ENCODE results near the gene TMEM120B. TPM values are rescaled to one million over a fixed set of nuclear protein-coding genes. Genes with fewer than 3 reads are reported as not detected.

Gene TMEM120B
- polyA plus RNA-seq, 1 donor: 19.5 TPM

DNA sequence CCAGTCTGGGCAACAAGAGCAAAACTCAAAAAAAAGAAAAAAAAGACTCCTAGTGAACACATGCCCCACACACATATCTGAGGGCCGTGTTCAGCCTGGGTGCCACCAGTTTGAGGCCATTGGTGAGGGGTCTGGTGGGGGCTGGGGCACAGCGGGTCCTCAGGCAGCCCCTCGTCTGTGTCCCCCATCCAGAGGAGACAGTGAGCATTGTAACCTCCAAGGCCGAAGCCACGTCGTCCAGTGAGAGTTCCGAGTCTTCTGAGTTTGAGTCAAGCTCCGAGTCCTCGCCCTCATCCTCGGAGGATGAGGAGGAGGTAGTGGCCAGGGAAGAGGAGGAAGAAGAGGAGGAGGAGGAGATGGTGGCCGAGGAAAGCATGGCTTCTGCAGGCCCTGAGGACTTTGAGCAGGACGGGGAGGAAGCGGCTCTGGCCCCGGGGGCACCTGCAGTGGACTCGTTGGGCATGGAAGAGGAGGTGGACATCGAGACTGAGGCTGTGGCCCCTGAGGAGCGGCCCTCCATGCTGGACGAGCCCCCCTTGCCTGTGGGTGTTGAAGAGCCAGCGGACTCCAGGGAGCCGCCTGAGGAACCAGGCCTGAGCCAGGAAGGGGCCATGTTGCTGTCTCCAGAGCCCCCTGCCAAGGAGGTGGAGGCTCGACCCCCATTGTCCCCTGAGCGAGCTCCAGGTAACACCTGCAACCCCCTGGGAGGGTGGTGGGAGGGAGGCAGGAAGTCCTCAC is 106.8 kb downstream of the TMEM120B start:
- no peak for DNase-seq (ENCODE audit: low read depth)

DNA sequence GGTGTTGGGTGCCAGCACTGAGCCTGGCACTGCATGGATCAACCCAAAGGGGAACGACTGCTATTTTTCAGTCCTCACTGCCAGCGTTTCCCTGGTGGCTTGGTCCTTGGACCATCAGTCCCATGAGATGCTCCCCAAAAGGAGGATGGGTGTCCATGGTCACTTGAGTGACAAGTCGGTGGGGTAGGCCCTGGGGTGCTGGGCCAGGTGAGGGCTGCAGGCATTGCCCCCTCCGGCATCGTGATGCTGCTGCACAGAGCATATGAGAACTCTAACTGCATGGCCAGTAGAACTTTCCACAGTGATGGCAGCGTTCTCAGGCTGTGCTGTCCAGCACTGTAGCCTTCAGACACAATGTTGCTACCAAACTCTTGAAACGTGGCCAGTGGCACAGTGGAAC is 107.5 kb downstream of the TMEM120B start:
- no peak for DNase-seq (ENCODE audit: low read depth)

DNA sequence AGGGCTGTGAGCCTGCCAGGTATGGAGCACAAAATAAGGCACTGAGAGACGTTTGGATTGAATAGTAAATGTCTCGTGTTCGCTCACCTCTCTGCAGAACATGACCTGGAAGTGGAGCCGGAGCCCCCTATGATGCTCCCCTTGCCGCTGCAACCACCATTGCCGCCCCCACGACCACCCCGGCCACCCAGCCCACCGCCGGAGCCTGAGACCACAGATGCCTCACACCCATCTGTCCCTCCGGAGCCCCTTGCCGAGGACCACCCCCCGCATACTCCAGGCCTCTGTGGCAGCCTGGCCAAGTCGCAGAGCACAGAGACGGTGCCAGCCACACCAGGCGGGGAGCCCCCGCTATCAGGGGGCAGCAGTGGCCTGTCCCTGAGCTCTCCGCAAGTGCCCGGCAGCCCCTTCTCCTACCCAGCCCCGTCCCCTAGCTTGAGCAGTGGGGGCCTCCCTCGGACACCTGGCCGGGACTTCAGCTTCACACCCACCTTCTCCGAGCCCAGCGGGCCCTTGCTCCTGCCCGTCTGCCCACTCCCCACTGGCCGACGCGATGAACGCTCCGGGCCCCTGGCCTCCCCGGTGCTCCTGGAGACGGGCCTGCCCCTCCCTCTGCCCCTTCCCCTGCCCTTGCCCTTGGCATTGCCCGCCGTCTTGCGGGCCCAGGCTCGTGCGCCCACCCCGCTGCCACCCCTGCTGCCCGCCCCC is 110.0 kb downstream of the TMEM120B start:
- no peak for DNase-seq (ENCODE audit: low read depth)

DNA sequence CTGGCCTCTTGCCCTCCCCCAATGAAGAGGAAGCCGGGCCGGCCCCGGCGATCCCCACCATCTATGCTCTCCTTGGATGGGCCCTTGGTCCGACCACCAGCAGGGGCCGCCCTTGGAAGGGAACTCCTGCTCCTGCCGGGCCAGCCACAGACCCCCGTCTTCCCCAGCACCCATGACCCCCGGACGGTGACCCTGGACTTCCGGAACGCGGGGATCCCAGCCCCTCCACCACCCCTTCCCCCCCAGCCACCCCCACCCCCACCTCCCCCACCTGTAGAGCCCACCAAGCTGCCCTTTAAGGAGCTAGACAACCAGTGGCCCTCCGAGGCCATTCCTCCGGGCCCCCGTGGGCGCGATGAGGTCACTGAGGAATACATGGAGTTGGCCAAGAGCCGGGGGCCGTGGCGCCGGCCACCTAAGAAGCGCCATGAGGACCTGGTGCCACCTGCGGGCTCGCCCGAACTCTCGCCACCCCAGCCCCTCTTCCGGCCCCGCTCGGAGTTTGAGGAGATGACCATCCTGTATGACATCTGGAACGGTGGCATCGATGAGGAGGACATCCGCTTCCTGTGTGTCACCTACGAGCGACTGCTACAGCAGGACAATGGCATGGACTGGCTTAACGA is 110.7 kb downstream of the TMEM120B start:
- DNase-seq (ENCODE audit: low read depth): no peak

DNA sequence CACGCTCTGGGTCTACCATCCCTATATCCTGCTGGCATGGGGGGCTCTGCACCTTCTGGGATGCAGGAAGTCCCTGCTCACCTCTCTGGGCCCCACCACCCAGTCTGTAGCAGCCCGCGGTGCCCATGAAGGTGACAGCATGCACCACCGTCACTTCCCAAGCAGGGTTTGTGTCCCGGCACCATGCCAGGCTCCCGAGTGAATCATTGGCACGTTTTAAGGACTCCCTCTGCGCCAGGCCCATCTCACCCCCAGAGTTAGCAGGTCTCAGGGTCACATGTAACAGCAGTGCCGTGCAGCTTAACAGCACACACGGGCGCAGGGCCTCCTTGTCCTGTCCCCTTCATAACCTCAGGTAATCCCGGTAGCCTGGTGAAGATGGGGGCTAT is 111.2 kb downstream of the TMEM120B start:
- DNase-seq (ENCODE audit: low read depth): no peak

DNA sequence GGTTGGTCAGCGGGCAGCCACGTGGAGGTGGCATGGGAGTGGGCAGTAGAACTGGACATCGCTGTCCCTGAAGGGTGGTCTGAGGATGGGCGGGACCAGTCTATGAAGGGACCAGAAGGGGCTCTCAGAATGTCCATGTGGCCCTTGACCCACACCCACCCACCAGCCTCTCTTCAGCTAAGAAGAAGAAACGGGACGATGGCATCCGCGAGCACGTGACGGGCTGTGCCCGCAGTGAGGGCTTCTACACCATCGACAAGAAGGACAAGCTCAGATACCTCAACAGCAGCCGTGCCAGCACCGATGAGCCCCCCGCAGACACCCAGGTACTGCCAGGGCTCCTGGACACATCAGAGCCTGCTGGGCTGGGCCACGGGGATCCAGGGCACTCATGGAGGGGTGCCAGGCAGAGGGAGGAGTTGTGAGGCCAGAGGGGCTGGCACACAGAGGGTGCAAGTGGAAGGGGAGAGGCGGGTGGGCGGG is 112.5 kb downstream of the TMEM120B start:
- DNase-seq (ENCODE audit: low read depth): no peak

DNA sequence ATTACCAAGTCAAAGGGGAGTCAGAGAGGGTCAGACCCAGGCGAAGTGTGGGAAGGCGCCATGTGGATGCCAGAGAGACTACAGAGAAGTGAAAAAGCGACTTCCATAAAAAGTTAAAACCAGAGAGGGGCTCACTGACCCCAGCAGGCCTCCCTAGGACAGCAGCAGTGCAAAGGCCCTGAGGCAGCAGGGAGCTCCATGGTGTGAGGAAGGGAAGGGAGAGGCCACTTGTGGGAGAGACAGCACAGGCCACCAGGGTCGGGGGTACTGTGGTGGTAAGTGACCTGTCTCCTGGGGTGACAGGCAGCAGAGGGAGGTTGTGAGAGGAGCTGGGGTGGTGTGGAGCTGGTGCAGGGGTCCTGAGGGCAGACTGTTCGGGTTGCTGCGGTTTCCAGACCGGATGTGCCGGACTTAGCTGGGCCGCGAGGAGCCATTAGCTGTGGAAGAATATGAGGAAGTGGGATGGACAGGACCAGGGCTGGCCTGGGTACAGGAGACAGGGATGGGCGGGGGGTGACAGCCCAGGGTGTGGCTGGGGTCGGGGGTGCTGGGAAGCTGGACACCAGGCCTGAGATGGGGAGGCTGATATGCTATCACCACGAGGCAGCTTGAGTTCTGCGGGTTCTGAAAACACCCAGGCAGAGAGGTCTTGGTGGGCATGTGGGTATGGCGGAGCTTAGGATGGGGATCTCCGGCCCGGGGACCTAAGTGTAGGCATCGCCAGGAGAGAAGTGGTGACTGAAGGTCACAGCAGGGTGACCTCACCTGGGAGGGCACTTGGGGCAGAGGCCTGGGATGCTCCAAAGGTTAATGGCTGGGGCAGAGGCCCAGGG is 114.0 kb downstream of the TMEM120B start:
- DNase-seq (ENCODE audit: low read depth): no peak

- DNase-seq (ENCODE audit: low read depth): no peak
These were observed 115.0 kb downstream of the TMEM120B start for GRCh38 chr12:121827351-121828099.

DNA sequence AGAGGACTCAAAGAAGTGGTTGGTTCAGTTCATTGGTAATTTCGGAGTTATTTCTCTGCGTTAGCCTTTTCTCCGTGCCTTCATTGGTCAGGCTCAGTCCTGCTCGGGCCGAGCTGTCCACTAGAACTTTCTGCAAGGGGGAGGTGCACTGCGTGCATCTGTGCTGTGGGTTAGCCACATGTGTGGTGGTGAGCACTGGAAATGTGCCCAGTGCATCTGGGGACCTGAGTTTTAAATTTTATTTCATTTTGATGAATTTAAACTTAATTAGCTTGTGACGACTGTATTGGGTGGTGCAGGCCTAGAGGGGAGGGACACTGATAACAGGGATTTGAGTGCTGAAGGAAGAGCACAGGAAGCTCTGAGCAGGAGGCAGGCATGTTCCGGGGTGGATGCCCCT is 115.8 kb downstream of the TMEM120B start:
- DNase-seq (ENCODE audit: low read depth): no peak

- DNase-seq (ENCODE audit: low read depth): no peak
These were observed 116.3 kb downstream of the TMEM120B start for GRCh38 chr12:121828826-121829225.

- DNase-seq (ENCODE audit: low read depth): no peak
These were observed 116.8 kb downstream of the TMEM120B start for GRCh38 chr12:121829250-121829918.

GRCh38 chr12:121830134-121830533 is 117.6 kb downstream of the TMEM120B start:
- no peak for DNase-seq (ENCODE audit: low read depth)

DNA sequence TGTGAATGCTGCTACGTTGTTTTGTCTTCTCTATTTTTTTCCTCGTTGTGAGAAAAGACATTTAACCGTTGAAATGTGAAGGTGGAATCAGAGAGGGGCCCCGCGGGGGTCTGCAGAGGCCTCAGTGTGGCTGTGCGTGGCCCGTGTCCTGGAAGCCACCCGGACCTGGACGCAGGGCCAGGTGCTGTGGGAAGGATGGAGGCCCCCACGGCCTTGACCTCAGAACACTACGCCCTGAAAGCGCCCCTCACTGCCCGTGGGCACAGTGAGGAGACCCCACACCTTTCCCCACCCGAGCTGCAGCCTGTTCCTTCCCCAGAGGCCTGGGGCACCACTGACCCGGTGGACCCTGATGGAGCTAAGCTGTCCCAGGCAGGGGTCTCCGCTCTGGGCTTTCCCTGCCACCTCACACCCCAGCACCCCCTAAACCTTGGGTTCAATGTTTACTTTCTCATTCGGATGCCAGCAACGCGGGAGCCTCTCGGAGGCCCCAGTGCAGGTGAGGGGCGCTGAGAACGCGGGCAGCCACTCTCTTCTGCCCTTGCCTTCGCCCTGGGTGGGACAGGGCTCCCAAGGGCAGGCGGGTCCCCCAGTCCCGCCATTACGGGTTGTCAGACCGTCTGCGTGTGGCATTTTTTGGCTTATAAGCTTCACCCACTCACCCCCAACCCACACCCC is 118.2 kb downstream of the TMEM120B start:
- no peak for DNase-seq (ENCODE audit: low read depth)

Other genes with a start within 250 kb of the TMEM120B start
- gene KDM2B, start 131.7 kb upstream of the TMEM120B start, polyA plus RNA-seq (ENCODE audit: insufficient read length): 22.1 TPM
- 54.7 TPM for gene ORAI1, start 86.2 kb upstream of the TMEM120B start, polyA plus RNA-seq (ENCODE audit: insufficient read length)
- 0.34 TPM for gene MORN3, start 43.1 kb upstream of the TMEM120B start, polyA plus RNA-seq (ENCODE audit: insufficient read length)
- 2.6 TPM for gene RHOF, start 80.9 kb downstream of the TMEM120B start, polyA plus RNA-seq (ENCODE audit: insufficient read length)
- gene SETD1B, start 91.3 kb downstream of the TMEM120B start, polyA plus RNA-seq (ENCODE audit: insufficient read length): 8.6 TPM
- gene HPD, start 146.1 kb downstream of the TMEM120B start, polyA plus RNA-seq (ENCODE audit: insufficient read length): 0.08 TPM
- 39.4 TPM for gene PSMD9, start 176.0 kb downstream of the TMEM120B start, polyA plus RNA-seq (ENCODE audit: insufficient read length)
- gene CFAP251, start 205.8 kb downstream of the TMEM120B start, polyA plus RNA-seq (ENCODE audit: insufficient read length): 1.3 TPM